ENCODE data around the gene ADAMTS8. TPM values are rescaled to one million over a fixed set of nuclear protein-coding genes. Genes with fewer than 3 reads are reported as not detected.

ADAMTS8 gene
- total and polyA plus RNA-seq, 2 experiments from 2014 or later: 3.8 to 6.6 TPM

DNA sequence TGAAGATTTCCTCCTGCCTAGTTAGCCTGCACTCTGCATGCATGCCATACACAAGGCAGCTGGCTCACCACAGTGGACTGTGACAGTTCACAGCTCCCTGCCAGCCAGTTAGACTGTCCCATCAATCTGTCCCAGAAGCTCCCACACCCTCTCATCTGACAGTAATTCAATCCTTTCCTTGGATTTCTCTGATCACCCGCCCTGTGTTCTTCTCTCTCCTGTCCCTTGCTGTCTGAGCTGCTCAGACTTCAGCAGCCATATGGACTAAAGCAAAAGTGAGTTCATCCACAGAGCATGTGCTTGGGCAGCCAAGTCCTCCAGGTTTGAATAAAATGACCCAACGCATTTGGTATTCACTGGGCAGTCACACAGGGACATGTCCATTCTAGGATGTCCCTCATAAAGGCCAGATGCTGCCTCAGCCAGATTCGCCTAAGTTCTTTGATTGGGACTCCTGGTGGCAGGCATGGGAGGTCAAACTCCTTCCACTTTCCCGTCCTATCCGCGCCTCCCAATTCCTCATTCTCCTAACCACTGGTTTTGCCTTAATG lies 59.2 kb downstream of the ADAMTS8 start:
- Histone ChIP-seq H3K9me3 (ENCODE audit: low read depth) (no peaks in the 10 kb centered on the region), H3K27me3 (no peaks in the 10 kb centered on the region), H3K4me3 (no peak overlapping the region), H3K36me3 (no peaks in the 10 kb centered on the region), H3K27ac (no peak overlapping the region), H3K4me1 (ENCODE audit: low read depth) (no peaks in the 10 kb centered on the region)
- TF ChIP-seq, protein P1, sequence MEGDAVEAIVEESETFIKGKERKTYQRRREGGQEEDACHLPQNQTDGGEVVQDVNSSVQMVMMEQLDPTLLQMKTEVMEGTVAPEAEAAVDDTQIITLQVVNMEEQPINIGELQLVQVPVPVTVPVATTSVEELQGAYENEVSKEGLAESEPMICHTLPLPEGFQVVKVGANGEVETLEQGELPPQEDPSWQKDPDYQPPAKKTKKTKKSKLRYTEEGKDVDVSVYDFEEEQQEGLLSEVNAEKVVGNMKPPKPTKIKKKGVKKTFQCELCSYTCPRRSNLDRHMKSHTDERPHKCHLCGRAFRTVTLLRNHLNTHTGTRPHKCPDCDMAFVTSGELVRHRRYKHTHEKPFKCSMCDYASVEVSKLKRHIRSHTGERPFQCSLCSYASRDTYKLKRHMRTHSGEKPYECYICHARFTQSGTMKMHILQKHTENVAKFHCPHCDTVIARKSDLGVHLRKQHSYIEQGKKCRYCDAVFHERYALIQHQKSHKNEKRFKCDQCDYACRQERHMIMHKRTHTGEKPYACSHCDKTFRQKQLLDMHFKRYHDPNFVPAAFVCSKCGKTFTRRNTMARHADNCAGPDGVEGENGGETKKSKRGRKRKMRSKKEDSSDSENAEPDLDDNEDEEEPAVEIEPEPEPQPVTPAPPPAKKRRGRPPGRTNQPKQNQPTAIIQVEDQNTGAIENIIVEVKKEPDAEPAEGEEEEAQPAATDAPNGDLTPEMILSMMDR (IDR thresholded peaks at IDR 0.05; ENCODE audit: low read depth, low read length): no peak
- no peak for DNase-seq (ENCODE audit: low read depth in 1 of 2, low spot score in 1 of 2)

DNA sequence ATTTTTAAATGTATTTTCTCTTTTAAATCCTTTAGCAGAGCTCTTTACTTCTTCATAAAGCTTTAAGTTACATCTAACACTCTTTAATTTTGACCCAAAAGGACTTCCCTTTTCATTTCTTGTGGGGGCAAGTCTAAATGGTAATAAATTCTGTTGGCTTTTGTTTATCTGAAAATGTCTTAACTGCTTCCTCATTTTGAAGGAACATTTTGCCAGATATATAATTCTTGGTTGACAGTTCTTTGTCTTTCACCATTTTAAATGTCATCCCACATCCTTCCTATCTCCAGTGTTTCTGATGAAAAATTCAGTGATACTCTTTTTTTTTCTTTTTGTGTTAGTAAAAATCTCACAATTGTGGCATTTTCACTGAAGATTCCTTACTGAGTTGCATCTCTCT lies 69.0 kb downstream of the ADAMTS8 start:
- Histone ChIP-seq H3K4me3 (no peak overlapping the region), H3K9me3 (ENCODE audit: low read depth) (no peaks in the 10 kb centered on the region), H3K27me3 (no peaks in the 10 kb centered on the region), H3K36me3 (no peaks in the 10 kb centered on the region), H3K4me1 (ENCODE audit: low read depth) (no peaks in the 10 kb centered on the region), H3K27ac (no peak overlapping the region)
- TF ChIP-seq, protein P1 (IDR thresholded peaks at IDR 0.05; ENCODE audit: low read depth, low read length): no peak
- no peak for DNase-seq (ENCODE audit: low read depth in 1 of 2, low spot score in 1 of 2)

DNA sequence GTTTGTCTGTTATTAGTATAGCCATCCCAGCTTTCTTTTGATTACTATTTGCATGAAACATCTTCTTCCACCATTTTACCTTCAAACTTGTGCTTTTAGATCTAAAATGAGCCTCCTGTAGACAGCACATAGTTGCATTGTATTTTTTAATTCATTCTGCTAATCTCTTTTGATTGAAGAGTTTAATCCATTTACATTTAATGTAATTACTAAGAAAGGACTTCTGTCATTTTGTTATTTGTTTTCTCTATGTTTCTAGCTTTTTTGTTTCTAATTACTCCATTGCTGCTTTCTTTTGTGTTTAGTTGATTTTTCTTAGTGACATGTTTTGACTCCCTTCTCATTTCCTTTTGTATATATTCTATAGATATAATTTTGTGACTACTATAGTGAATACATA lies 70.0 kb downstream of the ADAMTS8 start:
- no peak overlapping the region for H3K4me3 ChIP-seq
- H3K27me3 ChIP-seq: no peaks in the 10 kb centered on the region
- no peaks in the 10 kb centered on the region for H3K36me3 ChIP-seq
- no peaks in the 10 kb centered on the region for H3K4me1 ChIP-seq (ENCODE audit: low read depth)
- no peaks in the 10 kb centered on the region for H3K9me3 ChIP-seq (ENCODE audit: low read depth)
- TF ChIP-seq, protein P1 (IDR thresholded peaks at IDR 0.05; ENCODE audit: low read depth, low read length): no peak
- no peak for DNase-seq (ENCODE audit: low read depth in 1 of 2, low spot score in 1 of 2)
- H3K27ac ChIP-seq: no peak overlapping the region

Other genes starting within 250 kb of the ADAMTS8 start
- gene ZBTB44, start 113.7 kb downstream of the ADAMTS8 start, total RNA-seq: 23.6 and 36.1 TPM in 2 replicates
- 7.1 and 12.1 TPM in 2 replicates for gene ZBTB44, start 113.7 kb downstream of the ADAMTS8 start, polyA plus RNA-seq
- 12.9 and 13.0 TPM in 2 replicates for gene ADAMTS15, start 20.0 kb upstream of the ADAMTS8 start, total RNA-seq
- gene ADAMTS15, start 20.0 kb upstream of the ADAMTS8 start, polyA plus RNA-seq: 2.2 and 2.4 TPM in 2 replicates